NCI-H2029 (cell line): Measurements from ENCODE around the gene GSE1.

ENCODE experiments used
- DNase-seq: peaks from one replicate; lab custom pipeline; 2025; lab: John Stamatoyannopoulos, UW

The GSE1 gene

DNA sequence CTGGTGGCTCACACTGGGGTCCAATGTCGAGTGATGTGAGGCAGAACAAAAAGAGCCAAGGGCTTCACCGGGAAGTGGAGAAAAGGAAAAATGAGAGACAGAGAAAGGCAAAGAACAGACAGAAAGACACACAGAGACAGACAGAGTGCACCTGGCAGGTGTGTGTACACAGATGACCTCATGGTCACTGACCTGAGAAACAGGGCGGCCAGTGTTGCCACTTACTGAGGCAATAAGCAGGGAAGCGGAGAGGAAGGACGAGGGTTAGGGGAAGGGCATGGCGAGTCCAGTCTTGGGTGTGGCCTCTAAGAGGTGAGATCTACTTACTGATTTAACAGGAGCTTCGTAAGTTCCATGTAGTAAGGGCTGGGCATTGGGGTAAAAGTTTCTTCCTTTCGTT lies 68.1 kb downstream of the GSE1 start:
- peak; percentile 35 for DNase-seq

GRCh38 chr16:85682516-85682915 lies 69.4 kb downstream of the GSE1 start:
- no peak for DNase-seq

- peak; percentile 35 for DNase-seq
These were observed 70.2 kb downstream of the GSE1 start for GRCh38 chr16:85683363-85683762.

DNA sequence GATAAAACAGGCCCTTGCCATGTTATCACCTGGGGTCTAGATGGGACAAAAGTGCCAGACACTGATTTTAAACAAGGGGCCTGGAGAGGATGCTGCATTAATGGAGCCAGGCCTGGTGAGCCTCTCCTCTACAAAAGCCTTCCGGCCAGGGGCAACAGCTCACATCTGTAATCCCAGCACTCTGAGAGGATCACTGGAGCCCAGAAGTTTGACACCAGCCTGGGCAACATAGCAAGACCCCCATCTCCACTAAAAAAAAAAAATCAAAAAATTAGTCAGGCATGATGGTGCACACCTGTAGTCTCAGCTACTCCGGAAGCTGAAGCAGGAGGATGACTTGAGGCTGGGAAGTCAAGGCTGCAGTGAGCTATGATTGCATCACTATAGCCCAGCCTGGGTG lies 72.1 kb downstream of the GSE1 start:
- no peak for DNase-seq

DNA sequence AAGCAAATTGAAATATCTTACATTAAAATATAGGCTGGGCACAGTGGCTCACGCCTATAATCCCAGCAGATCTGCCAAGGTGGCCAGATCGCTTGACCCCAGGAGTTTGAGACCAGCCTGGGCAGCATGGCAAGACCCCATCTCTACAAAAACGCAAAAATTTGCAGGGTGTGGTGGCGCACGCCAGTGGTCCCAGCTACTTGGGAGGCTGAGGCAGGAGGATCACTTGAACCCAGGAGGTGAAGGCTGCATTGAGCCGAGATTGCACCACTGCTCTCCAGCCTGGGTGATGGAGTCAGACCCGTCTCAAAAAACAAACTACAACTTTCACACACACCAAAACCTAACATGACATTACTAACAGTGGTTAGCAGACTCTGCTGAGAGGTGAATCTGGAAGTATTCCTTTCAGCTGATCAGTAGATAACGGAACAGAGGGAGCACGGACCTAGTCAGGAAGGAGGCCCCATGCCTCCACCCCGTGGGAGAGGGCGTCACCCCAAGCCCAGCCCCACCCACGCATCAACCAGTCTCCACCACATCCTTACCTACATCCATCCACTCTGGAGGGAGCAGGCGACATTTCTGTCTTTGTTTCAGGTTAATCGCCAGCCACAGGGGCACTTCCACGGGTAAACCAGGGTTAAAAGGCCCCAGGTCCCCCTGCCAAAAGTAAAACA lies 73.9 kb downstream of the GSE1 start:
- no peak for DNase-seq

DNA sequence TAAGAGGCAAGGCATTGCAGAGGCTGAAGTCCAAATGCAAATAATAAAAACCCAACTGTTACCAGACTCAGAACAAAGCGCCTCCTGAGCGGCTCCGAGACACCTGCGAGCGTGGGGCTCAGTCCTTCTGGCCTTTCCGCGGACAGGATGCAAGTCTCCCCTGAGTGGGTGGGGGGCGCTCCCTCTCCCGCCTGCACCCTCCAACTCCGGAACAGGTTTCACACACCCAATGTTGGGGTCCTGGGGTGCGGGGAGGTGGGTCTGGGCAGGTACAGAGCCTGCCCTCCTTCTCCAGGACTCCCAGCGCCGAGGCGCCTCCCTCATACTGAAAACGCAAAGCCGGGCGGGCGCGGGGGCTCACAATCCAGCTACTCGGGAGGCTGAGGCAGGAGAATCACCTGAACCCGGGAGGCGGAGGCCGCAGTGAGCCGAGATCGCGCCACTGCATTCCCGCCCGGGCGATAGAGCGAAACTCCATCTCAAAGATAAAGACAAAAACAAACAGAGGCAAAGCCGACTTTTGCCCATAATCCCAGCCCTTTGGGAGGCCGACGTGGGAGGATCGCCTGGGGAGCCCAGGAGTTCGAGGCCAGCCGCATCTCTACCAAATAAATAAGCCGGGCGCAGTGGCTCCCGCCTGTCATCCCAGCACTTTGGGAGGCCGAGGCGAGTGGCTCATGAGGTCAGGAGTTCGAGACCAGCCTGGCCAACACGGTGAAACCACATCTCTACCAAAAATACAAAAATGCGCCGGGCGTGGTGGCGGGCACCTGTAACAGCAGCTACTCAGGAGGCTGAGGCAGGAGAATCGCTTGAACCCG lies 74.7 kb downstream of the GSE1 start:
- no peak for DNase-seq

DNA sequence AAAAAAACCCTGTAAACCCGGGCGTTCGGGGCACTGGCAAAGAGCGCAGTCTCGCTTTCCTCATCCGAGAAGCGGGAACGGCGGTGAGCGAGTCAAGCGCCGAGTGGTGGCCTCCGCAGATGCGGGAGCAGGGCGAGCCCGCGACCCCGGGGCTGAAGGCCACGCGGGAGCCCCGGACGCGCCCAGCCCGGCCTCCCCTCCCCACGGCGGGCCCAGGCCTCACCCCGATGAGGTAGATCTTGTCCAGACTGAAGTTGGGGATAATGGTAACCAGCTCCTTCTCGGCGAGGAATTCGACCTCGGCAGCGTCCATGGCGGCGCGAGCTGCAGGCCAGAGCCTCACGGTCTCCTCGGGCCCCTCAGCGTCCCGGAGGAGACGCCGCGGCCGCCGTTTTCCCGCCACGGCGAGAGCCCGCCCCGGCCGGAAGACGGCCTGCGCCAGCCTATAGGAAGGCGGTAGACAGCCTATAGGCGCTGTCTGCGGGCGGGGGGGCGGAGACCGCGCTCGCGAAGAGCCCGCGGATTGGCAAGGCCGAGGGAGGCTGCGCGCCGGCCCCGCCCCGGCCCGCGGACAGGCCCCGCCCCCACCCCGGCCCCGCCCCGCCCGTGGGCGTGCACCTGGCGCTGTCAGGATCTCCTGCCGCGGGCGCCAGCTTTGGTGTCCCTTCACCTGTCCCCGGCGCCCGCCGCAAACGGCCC lies 75.6 kb downstream of the GSE1 start, which contains the start of gene GINS2:
TSS of gene GINS2 (minus strand) at position 369 of the 699 bp plus-strand sequence. CDS start at position 313, 56 bp downstream.
- DNase-seq: peak; percentile 66

DNA sequence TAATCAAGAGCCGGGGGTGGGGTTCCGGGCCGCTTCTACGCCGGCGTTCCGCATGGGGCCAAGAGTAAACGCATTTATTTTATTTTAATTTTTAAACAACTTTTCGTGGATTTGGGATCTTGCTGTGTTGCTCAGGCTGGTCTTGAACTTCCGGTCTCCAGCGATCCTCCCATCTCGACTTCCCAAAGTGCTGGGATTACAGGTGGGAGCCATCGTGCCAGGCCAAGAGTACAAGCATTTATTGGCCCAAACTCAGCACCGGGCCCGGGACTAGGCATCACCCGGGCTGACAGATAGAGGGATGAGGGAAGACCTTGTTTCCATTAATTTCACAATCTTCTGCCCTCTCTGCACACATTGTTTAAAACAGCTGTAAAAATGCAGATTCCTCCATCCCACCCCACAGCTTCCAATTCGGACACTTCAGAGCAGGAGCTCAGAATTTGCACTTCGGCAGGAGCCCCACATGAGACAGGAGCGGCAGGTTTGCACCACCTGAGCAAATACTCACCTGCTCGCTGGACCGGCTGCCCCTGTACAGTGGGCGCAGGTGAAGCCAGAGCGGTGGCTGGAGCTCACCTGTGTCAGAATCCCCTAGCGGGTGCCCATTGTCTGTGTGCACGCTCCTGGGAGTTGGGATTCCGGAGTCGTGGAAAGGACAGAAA lies 76.3 kb downstream of the GSE1 start:
- no peak for DNase-seq

DNA sequence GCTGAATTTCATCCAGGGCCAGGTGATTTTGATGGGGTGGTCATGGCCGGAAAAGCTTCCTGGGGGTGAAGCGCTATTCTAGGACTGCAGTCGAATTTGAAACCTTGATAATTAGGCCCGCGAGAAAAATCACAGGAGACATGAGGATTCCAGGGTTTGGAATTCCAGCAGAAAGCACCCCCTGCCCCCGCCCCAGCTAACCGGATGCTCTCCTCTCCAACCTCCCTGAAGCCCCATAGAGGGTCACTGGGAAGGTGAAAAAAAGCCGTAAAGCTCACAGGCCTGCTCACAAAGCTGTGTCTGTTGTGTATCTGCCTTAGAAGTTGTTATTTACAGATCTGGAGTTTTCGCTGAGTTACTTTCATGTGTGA lies 76.8 kb downstream of the GSE1 start:
- DNase-seq: no peak

GRCh38 chr16:85690469-85691064 lies 77.4 kb downstream of the GSE1 start:
- peak; percentile 44 for DNase-seq

GRCh38 chr16:85695196-85696128 lies 82.3 kb downstream of the GSE1 start:
- no peak for DNase-seq

DNA sequence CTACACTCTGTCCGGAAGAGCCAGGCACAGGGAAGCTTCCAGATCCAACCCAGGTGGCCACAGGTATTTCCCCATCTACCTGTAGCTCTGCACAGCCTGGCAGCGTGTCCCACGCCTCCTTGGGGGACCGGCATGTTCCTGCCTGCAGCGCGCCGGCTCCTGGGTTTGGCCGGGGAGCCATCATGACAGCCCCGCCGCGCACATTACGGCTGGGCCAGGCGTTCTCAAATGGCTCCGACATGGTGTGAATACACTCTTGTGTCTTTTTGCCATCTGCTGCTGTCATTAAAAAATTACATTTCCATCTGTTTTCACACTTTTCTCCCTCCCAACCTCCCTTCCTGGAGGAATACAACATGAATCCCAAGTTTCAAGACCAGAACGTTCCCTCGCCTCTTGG lies 83.7 kb downstream of the GSE1 start:
- no peak for DNase-seq

GRCh38 chr16:85697431-85697830 lies 84.3 kb downstream of the GSE1 start:
- DNase-seq: peak; percentile 26

DNA sequence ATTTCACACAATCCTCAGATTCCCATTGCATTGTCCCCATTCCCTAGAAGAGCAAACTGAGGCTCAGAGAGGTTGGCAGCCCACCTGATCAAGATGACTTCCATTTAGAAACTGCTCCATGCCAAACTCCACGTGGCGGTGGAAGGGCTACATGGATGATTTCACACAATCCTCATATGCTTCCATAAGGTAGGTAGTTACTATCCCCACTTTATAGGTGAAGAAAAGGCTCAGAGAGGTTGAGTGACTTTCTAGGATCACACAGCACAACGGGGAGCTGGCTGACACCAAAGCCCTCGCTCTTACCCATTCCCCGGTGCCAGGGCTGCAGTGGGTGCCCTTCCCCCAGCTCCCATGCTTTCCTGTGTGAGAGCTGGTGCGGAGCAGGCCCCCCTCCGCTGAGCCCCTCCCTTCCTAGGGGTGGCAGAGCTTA lies 85.4 kb downstream of the GSE1 start:
- no peak for DNase-seq

DNA sequence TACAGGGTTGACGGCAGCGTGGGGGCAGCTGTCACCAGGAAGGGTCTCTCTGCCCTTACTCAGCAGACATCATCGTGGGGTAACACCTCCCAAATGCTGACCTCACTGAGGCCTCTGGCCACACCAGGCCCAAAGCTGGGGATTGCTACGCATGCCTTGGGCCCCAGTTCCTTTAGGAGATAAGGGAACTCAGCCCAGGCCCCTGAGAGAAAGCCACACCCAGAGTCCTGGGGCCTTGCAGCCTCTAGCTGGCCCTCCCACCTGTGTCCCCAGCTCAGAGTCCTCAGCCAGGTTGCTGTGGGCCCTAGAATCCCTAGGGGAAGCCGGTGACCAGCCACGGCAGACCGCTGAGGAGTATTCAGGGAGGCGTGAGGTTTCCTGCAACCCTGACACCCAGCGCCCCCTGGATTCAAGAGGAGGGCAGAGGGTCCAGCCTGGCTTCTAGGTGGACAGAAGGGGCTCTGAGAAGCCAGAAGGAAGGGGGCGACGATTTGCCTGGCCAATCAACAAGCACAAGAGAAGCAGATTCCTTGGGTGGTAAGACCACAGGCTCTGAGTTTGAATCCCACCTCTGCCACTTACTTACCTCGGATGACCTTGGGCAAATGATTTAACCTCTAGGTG lies 85.9 kb downstream of the GSE1 start:
- DNase-seq: no peak

DNA sequence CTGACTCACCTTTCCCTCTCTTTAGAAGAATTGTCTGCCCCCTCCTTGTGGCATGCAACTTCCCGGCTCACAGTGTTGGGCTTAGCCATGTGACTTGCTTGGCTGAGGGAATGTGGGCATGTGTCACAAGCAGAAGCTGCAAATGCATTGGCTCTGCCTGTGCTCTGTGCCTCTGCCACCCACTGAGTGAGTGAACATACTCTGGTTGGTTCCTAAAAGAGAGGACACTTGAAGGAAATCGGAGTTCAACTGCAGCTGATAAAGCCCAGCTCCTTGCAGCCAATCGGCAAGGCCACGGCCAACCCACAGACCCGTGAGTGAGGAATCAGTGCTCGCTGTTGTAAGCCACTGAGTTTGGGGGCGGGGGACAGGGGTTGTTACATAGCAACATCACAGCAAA lies 86.5 kb downstream of the GSE1 start:
- no peak for DNase-seq

DNA sequence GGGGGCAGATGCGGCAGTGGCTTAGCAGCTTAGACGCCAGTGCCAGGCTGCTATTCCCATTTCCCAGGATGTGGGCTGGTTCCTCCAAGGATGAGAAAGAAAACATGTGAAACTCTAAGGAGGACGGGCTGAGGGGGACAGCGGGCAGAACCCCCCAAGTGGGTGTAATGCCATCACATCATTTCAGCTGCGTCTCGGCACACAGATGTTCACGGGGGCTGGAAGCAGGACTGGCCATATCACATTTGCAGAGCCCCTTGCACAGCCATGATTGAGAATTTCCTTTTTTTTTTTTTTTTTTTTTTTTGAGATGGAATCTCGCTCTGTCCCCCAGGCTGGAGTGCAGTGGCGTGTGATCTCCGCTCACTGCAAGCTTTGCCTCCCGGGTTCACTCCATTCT lies 90.9 kb downstream of the GSE1 start:
- DNase-seq: no peak

DNA sequence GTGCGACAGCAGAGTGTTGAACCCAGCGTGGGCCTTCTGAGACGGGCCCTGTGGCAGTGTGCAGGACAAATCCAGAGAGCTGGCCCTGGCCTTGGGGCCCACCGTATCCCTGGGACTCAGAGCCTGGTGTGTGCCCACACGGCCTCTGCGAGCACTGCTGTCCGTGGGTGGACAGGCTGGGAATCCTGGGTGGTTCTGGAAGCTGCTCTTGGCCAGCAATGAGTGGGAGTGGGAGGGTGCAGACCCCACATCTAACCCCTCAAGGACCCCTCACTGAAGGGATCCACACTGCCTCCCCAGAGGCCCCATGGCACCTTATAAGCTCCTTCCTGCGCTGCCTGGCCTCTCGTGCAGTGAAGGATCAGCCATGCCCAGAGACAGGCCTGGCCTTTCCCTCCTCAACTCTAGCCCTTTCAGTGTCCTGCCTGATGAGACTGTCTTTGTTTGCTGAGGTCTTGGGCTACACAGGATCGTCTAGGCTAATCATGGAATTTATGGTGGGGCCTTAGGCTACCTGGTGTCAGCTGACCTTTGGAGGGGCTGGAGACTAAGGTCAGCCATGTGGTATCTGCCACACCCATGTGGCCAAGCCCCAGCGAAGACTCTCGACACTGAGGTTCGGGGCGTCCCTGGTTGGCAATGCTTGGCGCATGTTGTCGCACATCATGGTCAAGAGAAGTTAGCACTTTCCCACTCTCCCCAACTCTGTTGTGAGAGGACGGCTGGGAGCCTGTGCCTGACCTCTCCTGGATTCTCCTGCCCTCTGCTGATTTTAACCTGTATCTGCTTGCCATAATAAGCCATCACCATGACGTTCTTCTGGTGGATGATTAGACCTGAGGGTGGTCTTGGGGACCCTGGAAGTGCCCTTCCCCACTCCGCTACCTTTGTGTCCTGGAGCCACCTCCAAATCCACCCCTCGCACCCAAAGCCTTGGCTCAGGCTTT lies 92.1 kb downstream of the GSE1 start:
- no peak for DNase-seq

DNA sequence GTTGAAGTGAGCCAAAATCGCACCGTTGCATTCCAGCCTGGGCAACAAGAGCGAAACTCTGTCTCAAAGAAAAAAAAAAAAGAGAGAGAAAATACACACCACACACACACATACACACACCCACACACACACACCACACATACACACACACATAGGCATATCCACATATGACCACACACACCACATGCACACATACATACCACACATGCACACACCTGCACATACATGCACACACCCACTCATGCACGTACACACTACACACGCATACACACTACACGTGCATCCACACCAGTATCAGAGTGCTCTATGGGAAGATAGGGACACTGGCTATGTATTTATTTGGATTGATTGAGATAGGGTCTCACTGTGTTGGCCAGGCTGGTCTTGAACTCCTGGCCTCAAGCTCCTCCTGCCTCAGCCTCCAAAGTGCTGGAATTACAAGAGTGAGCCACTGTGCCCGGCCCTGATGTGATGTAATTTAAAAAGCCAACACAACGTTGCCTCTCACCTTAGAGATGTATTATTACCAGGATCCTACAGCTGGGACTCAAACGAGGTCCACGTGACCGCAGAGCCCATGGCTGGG lies 93.4 kb downstream of the GSE1 start:
- DNase-seq: no peak
